Activated B cell treated with CpG ODN at 0.5 μM for 24 hours (primary cell): Measurements from ENCODE around the gene ASNSD1. TPM values are rescaled to one million over a fixed set of nuclear protein-coding genes. Genes with fewer than 3 reads are reported as not detected.
"Not testable (repeated sequence)": the region's sequence is repeated elsewhere in the genome, so short reads cannot be mapped to it uniquely, and the experiment has no call there.

ENCODE experiments used
- ATAC-seq: fragments of 200-7000 bp; cut with Tn5 transposase; one replicate; pipeline ENCODE4 v1.10.0; 2021; ENCODE audit warnings: low read depth, mild to moderate bottlenecking, moderate library complexity
- CTCF ChIA-PET: fragments of 350-600 bp; sonication (Branson Sonifier 250); formaldehyde crosslinking; loops from one replicate; lab custom pipeline; 2021; ENCODE audit warnings: antibody characterized with exemption; lab: Charles Lee
- POLR2A ChIA-PET: fragments of 350-600 bp; sonication (Branson Sonifier 250); formaldehyde crosslinking; loops from one replicate; lab custom pipeline; 2021; ENCODE audit warnings: antibody characterized with exemption; lab: Charles Lee
- DNase-seq: peaks from one replicate; pipeline ENCODE4 v3.0.0; 2022
- H3K27ac Mint-ChIP-seq: one replicate; pipeline ENCODE4 v1.8.0; 2020; ENCODE audit warnings: mixed read lengths
- H3K27me3 Mint-ChIP-seq: one replicate; pipeline ENCODE4 v1.8.0; 2021; ENCODE audit warnings: mixed read lengths
- H3K36me3 Mint-ChIP-seq: one replicate; pipeline ENCODE4 v1.8.0; 2021; ENCODE audit warnings: low read depth, mixed read lengths
- H3K4me1 Mint-ChIP-seq: one replicate; pipeline ENCODE4 v1.8.0; 2021; ENCODE audit warnings: mixed read lengths
- H3K4me3 Mint-ChIP-seq: one replicate; pipeline ENCODE4 v1.8.0; 2020; ENCODE audit warnings: mild to moderate bottlenecking, mixed read lengths
- H3K9me3 Mint-ChIP-seq: one replicate; pipeline ENCODE4 v1.8.0; 2020; ENCODE audit warnings: mixed read lengths
- CTCF ChIP-seq: fragments of 200-600 bp; IDR thresholded peaks from one replicate; pipeline ENCODE4 v1.8.0; 2022; ENCODE audit warnings: antibody characterized with exemption, mild to moderate bottlenecking
- intact Hi-C: fragments of 100-400 bp; cut with micrococcal nuclease; formaldehyde crosslinking; loops from one replicate; pipeline ENCODE4 v1.15.1; 2024
- total RNA-seq: library from RNA; stranded (reverse); gene quantifications from 2 replicates; pipeline ENCODE4 v1.2.3, GENCODE V29; 2022

Gene ASNSD1
- total RNA-seq, 1 donor from 2014 or later: 27.5 TPM

- CTCF ChIA-PET: interaction anchor here (2.6 kb wide), 1 partner anchor 23 kb away, joined by 6 read pairs; no protein-coding TSS in a partner anchor
- H3K36me3 Mint-ChIP-seq: peaks cover 5% of the 10 kb centered on the region
- no peak for TF ChIP-seq CTCF
- ATAC-seq: no peak
- H3K27me3 Mint-ChIP-seq: no peaks in the 10 kb centered on the region
- no peak overlapping the region for H3K4me3 Mint-ChIP-seq
- H3K27ac Mint-ChIP-seq: no peak overlapping the region
- peaks cover 38% of the 10 kb centered on the region for H3K4me1 Mint-ChIP-seq
- POLR2A ChIA-PET: interaction anchor here (1.1 kb wide), 1 partner anchor 9 kb away, joined by 3 read pairs; no protein-coding TSS in a partner anchor
- peaks cover 3% of the 10 kb centered on the region for H3K9me3 Mint-ChIP-seq
- DNase-seq: no peak
- intact Hi-C loops: no loop called here
Observed at GRCh38 chr2:189683348-189683747, 22.1 kb downstream of the ASNSD1 start.

- H3K9me3 Mint-ChIP-seq: no peaks in the 10 kb centered on the region
- ChIA-PET CTCF (interaction anchor here (2.6 kb wide), 1 partner anchor 24 kb away, joined by 6 read pairs; no protein-coding TSS in a partner anchor), POLR2A (no interaction called here)
- DNase-seq (no peak), ATAC-seq (no peak)
- peaks cover 26% of the 10 kb centered on the region for H3K4me1 Mint-ChIP-seq
- no peak for TF ChIP-seq CTCF
- H3K36me3 Mint-ChIP-seq: peaks cover 5% of the 10 kb centered on the region
- H3K27me3 Mint-ChIP-seq: no peaks in the 10 kb centered on the region
- no peak overlapping the region for H3K27ac Mint-ChIP-seq
- intact Hi-C loops: no loop called here
- H3K4me3 Mint-ChIP-seq: no peak overlapping the region
Observed at GRCh38 chr2:189684811-189685210, 23.6 kb downstream of the ASNSD1 start.

- no peak for TF ChIP-seq CTCF
- H3K27ac Mint-ChIP-seq: no peak overlapping the region
- POLR2A ChIA-PET: no interaction called here
- no peaks in the 10 kb centered on the region for H3K27me3 Mint-ChIP-seq
- peaks cover 8% of the 10 kb centered on the region for H3K36me3 Mint-ChIP-seq
- peaks cover 17% of the 10 kb centered on the region for H3K4me1 Mint-ChIP-seq
- intact Hi-C loops: no loop called here
- H3K4me3 Mint-ChIP-seq: no peak overlapping the region
- ATAC-seq: no peak
- DNase-seq: no peak
- CTCF ChIA-PET: no interaction called here
- H3K9me3 Mint-ChIP-seq: no peaks in the 10 kb centered on the region
Observed at GRCh38 chr2:189685540-189686229, 24.4 kb downstream of the ASNSD1 start.

GRCh38 chr2:189687796-189688195 lies 26.5 kb downstream of the ASNSD1 start:
- ATAC-seq, CTCF ChIA-PET, POLR2A ChIA-PET, H3K4me1 Mint-ChIP-seq, H3K9me3 Mint-ChIP-seq, H3K4me3 Mint-ChIP-seq, intact Hi-C loops, H3K27ac Mint-ChIP-seq, DNase-seq, H3K27me3 Mint-ChIP-seq: not testable (repeated sequence)
- H3K36me3 Mint-ChIP-seq: peaks cover 21% of the 10 kb centered on the region

- ChIA-PET POLR2A (no interaction called here), CTCF (interaction anchor here (0.6 to 3.9 kb wide), 5 partner anchors 21 to 67 kb away, joined by 3 to 47 read pairs (median 4); partner anchors contain the start of genes ASNSD1 and OSGEPL1)
- peaks cover 15% of the 10 kb centered on the region for H3K36me3 Mint-ChIP-seq
- H3K9me3 Mint-ChIP-seq: no peaks in the 10 kb centered on the region
- H3K4me3 Mint-ChIP-seq: no peak overlapping the region
- no peak for DNase-seq
- no peak for ATAC-seq
- peaks cover 2% of the 10 kb centered on the region for H3K4me1 Mint-ChIP-seq
- no peaks in the 10 kb centered on the region for H3K27me3 Mint-ChIP-seq
- intact Hi-C loops: no loop called here
- TF ChIP-seq CTCF: no peak
- no peak overlapping the region for H3K27ac Mint-ChIP-seq
Observed at GRCh38 chr2:189696223-189696622, 35.0 kb downstream of the ASNSD1 start.
